Measurements from ENCODE around the gene AKAP9. TPM values are rescaled to one million over a fixed set of nuclear protein-coding genes. Genes with fewer than 3 reads are reported as not detected.
"Not testable (repeated sequence)": the region's sequence is repeated elsewhere in the genome, so short reads cannot be mapped to it uniquely, and the experiment has no call there.

AKAP9 gene
- total RNA-seq, 4 donors from 2014 or later, result 188 to 236 (median 192) TPM

GRCh38 chr7:92135052-92135889 lies 194.6 kb downstream of the AKAP9 start:
- DNase-seq, result peak in 2 of 3 donors; percentile 24 to 56
- H3K27me3 ChIP-seq, result no peaks in the 10 kb centered on the region
- peak overlapping the region; percentile 93 to 98 (median 96) for H3K27ac ChIP-seq
- peak overlapping the region; percentile 82 to 93 (median 87) for H3K4me3 ChIP-seq
- TF ChIP-seq, protein P1, sequence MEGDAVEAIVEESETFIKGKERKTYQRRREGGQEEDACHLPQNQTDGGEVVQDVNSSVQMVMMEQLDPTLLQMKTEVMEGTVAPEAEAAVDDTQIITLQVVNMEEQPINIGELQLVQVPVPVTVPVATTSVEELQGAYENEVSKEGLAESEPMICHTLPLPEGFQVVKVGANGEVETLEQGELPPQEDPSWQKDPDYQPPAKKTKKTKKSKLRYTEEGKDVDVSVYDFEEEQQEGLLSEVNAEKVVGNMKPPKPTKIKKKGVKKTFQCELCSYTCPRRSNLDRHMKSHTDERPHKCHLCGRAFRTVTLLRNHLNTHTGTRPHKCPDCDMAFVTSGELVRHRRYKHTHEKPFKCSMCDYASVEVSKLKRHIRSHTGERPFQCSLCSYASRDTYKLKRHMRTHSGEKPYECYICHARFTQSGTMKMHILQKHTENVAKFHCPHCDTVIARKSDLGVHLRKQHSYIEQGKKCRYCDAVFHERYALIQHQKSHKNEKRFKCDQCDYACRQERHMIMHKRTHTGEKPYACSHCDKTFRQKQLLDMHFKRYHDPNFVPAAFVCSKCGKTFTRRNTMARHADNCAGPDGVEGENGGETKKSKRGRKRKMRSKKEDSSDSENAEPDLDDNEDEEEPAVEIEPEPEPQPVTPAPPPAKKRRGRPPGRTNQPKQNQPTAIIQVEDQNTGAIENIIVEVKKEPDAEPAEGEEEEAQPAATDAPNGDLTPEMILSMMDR (IDR thresholded peaks at IDR 0.05), result no peak
- peak; percentile 23 to 25 for TF ChIP-seq POLR2A (IDR thresholded peaks at IDR 0.05)
- H3K4me1 ChIP-seq, result peaks cover 0 to 12% (median 2%) of the 10 kb centered on the region in 4 donors
- H3K9me3 ChIP-seq, result no peaks in the 10 kb centered on the region
- H3K36me3 ChIP-seq, result peaks cover 0 to 9% (median 0%) of the 10 kb centered on the region in 3 donors

GRCh38 chr7:92137557-92137956 lies 196.9 kb downstream of the AKAP9 start:
- TF ChIP-seq, protein P1 (IDR thresholded peaks at IDR 0.05), result no peak
- no peak for TF ChIP-seq POLR2A (IDR thresholded peaks at IDR 0.05)
- no peak for DNase-seq

DNA sequence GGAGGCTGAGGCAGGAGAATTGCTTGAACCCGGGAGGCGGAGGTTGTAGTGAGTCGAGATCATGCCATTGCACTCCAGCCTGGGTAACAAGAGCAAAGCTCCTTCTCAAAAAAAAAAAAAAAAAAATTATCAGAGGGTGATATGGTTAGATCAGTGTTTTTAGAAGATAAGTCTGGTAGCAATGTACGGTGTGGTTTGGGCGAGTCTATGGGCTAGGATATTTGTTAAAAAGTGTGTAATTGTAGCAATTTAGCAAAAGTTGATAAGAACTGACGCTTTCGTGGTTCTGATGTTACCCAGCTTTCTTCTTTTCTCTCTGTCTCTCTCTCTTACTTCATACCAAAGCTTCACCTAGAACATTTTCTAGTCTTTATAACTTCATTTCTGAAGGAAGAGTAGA lies 200.5 kb downstream of the AKAP9 start:
- no peak overlapping the region for H3K27ac ChIP-seq
- H3K27me3 ChIP-seq, result no peaks in the 10 kb centered on the region
- no peak for DNase-seq
- H3K4me3 ChIP-seq, result no peak overlapping the region
- H3K36me3 ChIP-seq, result no peaks in the 10 kb centered on the region
- TF ChIP-seq POLR2A (IDR thresholded peaks at IDR 0.05), result no peak
- TF ChIP-seq, protein P1 (IDR thresholded peaks at IDR 0.05), result no peak
- H3K9me3 ChIP-seq, result no peaks in the 10 kb centered on the region
- no peaks in the 10 kb centered on the region for H3K4me1 ChIP-seq

More at GRCh38 chr7:92137557-92137956, 196.9 kb downstream of the AKAP9 start:
- H3K27ac ChIP-seq, result no peak overlapping the region
- H3K4me1 ChIP-seq, result peaks cover 0 to 4% (median 2%) of the 10 kb centered on the region in 4 donors
- H3K36me3 ChIP-seq, result no peaks in the 10 kb centered on the region
- H3K4me3 ChIP-seq, result no peak overlapping the region
- no peaks in the 10 kb centered on the region for H3K9me3 ChIP-seq
- H3K27me3 ChIP-seq, result no peaks in the 10 kb centered on the region

DNA sequence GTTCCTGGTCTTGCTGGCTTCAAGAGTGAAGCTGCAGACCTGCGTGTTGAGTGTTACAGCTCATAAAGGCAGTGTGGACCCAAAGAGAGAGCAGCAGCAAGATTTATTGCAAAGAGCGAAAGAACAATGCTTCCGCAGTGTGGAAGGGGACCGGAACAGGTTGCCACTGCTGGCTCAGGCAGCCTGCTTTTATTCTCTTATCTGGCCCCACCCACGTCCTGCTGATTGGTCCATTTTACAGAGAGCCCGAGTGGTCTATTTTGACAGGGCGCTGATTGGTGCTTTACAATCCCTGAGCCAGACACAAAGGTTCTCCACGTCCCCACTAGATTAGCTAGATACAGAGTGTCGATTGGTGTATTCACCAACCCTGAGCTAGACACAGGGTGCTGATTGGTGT lies 202.1 kb downstream of the AKAP9 start:
- H3K4me3 ChIP-seq, result not testable (repeated sequence)

GRCh38 chr7:92143192-92143880 lies 202.7 kb downstream of the AKAP9 start:
- not testable (repeated sequence) for H3K36me3 ChIP-seq, H3K27ac ChIP-seq, H3K4me3 ChIP-seq, H3K4me1 ChIP-seq, H3K9me3 ChIP-seq, DNase-seq, H3K27me3 ChIP-seq

More for the DNA sequence above, 202.1 kb downstream of the AKAP9 start:
- H3K4me1 ChIP-seq, DNase-seq, H3K27ac ChIP-seq, H3K36me3 ChIP-seq, H3K9me3 ChIP-seq, H3K27me3 ChIP-seq: not testable (repeated sequence)

- no peaks in the 10 kb centered on the region for H3K9me3 ChIP-seq
- H3K4me1 ChIP-seq, result no peaks in the 10 kb centered on the region
- H3K4me3 ChIP-seq, result no peak overlapping the region
- no peaks in the 10 kb centered on the region for H3K36me3 ChIP-seq
- DNase-seq, result no peak
- no peak for TF ChIP-seq POLR2A (IDR thresholded peaks at IDR 0.05)
- TF ChIP-seq, protein P1 (IDR thresholded peaks at IDR 0.05), result no peak
- H3K27ac ChIP-seq, result no peak overlapping the region
- no peaks in the 10 kb centered on the region for H3K27me3 ChIP-seq
Measured at GRCh38 chr7:92149736-92150239, 209.1 kb downstream of the AKAP9 start.

Data from Peyer's patch (tissue), 4 donors.